H1 (cell line): Measurements from ENCODE around the gene LCN15. TPM values are rescaled to one million over a fixed set of nuclear protein-coding genes. Genes with fewer than 3 reads are reported as not detected.

Source experiments
- CTCF ChIA-PET: fragments of 300-600 bp; sonication (Branson Sonifier 250); formaldehyde crosslinking; loops from one replicate; lab custom pipeline; 2021; ENCODE audit not compliant: partially characterized antibody; lab: Charles Lee
- POLR2A ChIA-PET: fragments of 300-600 bp; sonication (Branson Sonifier 250); formaldehyde crosslinking; loops from one replicate; lab custom pipeline; 2021; ENCODE audit warnings: inconsistent platforms; ENCODE audit not compliant: partially characterized antibody; lab: Charles Lee
- DNase-seq, 2 experiments: peaks; one replicate each; pipeline versions ENCODE4 v3.0.0 to v3.0.0-alpha.2; 2010 to 2022; ENCODE audit warnings: low spot score in 2 of 2, low read depth in 1 of 2, mixed read lengths in 1 of 2
- FAIRE-seq: peaks from 2 replicates; lab custom pipeline; 2011; peaks lifted over from hg19 to GRCh38; lab: Jason Lieb, UNC
- H2AFZ ChIP-seq: 2 replicates; pipeline ENCODE4 v1.8.1; 2012; ENCODE audit warnings: low read length, inconsistent platforms
- H2AK5ac ChIP-seq: 2 replicates; pipeline ENCODE4 v1.6.1; 2013; ENCODE audit warnings: low read depth, low read length
- H2BK120ac ChIP-seq: replicated peaks from 2 replicates; pipeline ENCODE3; 2013; ENCODE audit warnings: low read depth, low read length, inconsistent platforms
- H2BK12ac ChIP-seq: 2 replicates; pipeline ENCODE4 v1.6.1; 2013; ENCODE audit warnings: low read depth, low read length
- H2BK15ac ChIP-seq: 2 replicates; pipeline ENCODE4 v1.6.1; 2013; ENCODE audit warnings: low read length
- H2BK20ac ChIP-seq: 2 replicates; pipeline ENCODE4 v1.6.1; 2013; ENCODE audit warnings: low read length
- H2BK5ac ChIP-seq: 2 replicates; pipeline ENCODE4 v1.6.1; 2013; ENCODE audit warnings: low read depth, low read length
- H3K14ac ChIP-seq: 2 replicates; pipeline ENCODE4 v1.6.1; 2013; ENCODE audit warnings: inconsistent platforms; ENCODE audit not compliant: insufficient read length
- H3K18ac ChIP-seq: 2 replicates; pipeline ENCODE4 v1.6.1; 2013; ENCODE audit warnings: low read length; ENCODE audit errors: extremely low read depth
- H3K23ac ChIP-seq: 2 replicates; pipeline ENCODE4 v1.6.1; 2013; ENCODE audit warnings: inconsistent platforms; ENCODE audit not compliant: insufficient read length
- H3K23me2 ChIP-seq: 2 replicates; pipeline ENCODE4 v1.6.1; 2013; ENCODE audit warnings: low read depth, low read length
- H3K27ac ChIP-seq: 2 replicates; pipeline ENCODE4 v1.6.1; 2011; ENCODE audit warnings: low read depth, low read length, inconsistent platforms
- H3K27me3 ChIP-seq, 4 experiments: replicated peaks in 1 of 4; 1 replicate in 1 of 4; 2 replicates in 3 of 4; pipeline versions ENCODE4 v1.6.1 to v1.8.1; 2011 to 2013; ENCODE audit warnings: low read length in 3 of 4, mild to moderate bottlenecking in 3 of 4, inconsistent platforms in 2 of 4, mixed read lengths in 2 of 4, moderate library complexity in 1 of 4; ENCODE audit not compliant: control insufficient read depth in 3 of 4, insufficient read depth in 3 of 4; ENCODE audit errors: extremely low read depth in 1 of 4
- H3K36me3 ChIP-seq, 4 experiments: 2 replicates each; pipeline versions ENCODE4 v1.6.1 to v1.8.1; 2011 to 2013; ENCODE audit warnings: mild to moderate bottlenecking in 4 of 4, low read length in 3 of 4, moderate library complexity in 2 of 4, control low read depth in 1 of 4, inconsistent platforms in 1 of 4; ENCODE audit not compliant: insufficient read depth in 4 of 4, control insufficient read depth in 2 of 4
- H3K4ac ChIP-seq: replicated peaks from 2 replicates; pipeline ENCODE3; 2013; ENCODE audit warnings: low read length, low read depth, mixed read lengths, inconsistent platforms; ENCODE audit not compliant: insufficient read length
- H3K4me1 ChIP-seq, 4 experiments: replicated peaks in 1 of 4; 1 replicate in 1 of 4; 2 replicates in 3 of 4; pipeline versions ENCODE4 v1.6.1 to v1.8.1; 2011 to 2013; ENCODE audit warnings: low read length in 3 of 4, inconsistent platforms in 2 of 4, mixed read lengths in 1 of 4; ENCODE audit not compliant: insufficient read depth in 4 of 4, control insufficient read depth in 3 of 4
- H3K4me2 ChIP-seq, 2 experiments: 2 replicates each; pipeline versions ENCODE4 v1.6.1 to v1.8.1; 2011 to 2013; ENCODE audit warnings: low read depth in 2 of 2, low read length in 2 of 2, control low read depth in 1 of 2, inconsistent platforms in 1 of 2, mild to moderate bottlenecking in 1 of 2; ENCODE audit not compliant: insufficient read depth in 1 of 2
- H3K4me3 ChIP-seq, 4 experiments: fragments of 200-600, 300-600 bp in 1 of 4; sonication (generic), shearing (Covaris generic), sonication (Bioruptor Twin) in 1 of 4; 2 replicates each; pipeline versions ENCODE4 v1.5.1 to v1.8.1; 2011 to 2016; ENCODE audit warnings: low read length in 4 of 4, low read depth in 3 of 4, control low read depth in 2 of 4, inconsistent platforms in 2 of 4, mild to moderate bottlenecking in 2 of 4, mixed read lengths in 1 of 4, moderate library complexity in 1 of 4; ENCODE audit not compliant: insufficient read depth in 2 of 4; ENCODE audit errors: extremely low read depth in 1 of 4
- H3K56ac ChIP-seq: replicated peaks from 2 replicates; pipeline ENCODE3; 2013; ENCODE audit warnings: low read depth, mild to moderate bottlenecking, mixed read lengths, low read length, inconsistent platforms; ENCODE audit not compliant: insufficient read length
- H3K79me1 ChIP-seq: 2 replicates; pipeline ENCODE4 v1.6.1; 2013; ENCODE audit warnings: low read depth, low read length, control low read depth
- H3K79me2 ChIP-seq, 2 experiments: 2 replicates each; pipeline versions ENCODE4 v1.6.1 to v1.8.1; 2012 to 2013; ENCODE audit warnings: low read length in 2 of 2, mild to moderate bottlenecking in 2 of 2, inconsistent platforms in 1 of 2; ENCODE audit not compliant: insufficient read depth in 2 of 2, control insufficient read depth in 1 of 2
- H3K9ac ChIP-seq, 4 experiments: replicated peaks in 1 of 4; 1 replicate in 1 of 4; 2 replicates in 3 of 4; pipeline versions ENCODE4 v1.6.1 to v1.8.1; 2011 to 2013; ENCODE audit warnings: low read depth in 3 of 4, low read length in 3 of 4, control low read depth in 2 of 4, mild to moderate bottlenecking in 2 of 4, moderate library complexity in 2 of 4, inconsistent platforms in 1 of 4; ENCODE audit errors: extremely low read depth in 1 of 4
- H3K9me3 ChIP-seq, 2 experiments: 2 replicates each; pipeline versions ENCODE4 v1.6.1 to v1.8.1; 2012 to 2013; ENCODE audit warnings: mild to moderate bottlenecking in 2 of 2, moderate library complexity in 2 of 2, control low read depth in 1 of 2, inconsistent platforms in 1 of 2, low read depth in 1 of 2, low read length in 1 of 2, mixed read lengths in 1 of 2; ENCODE audit not compliant: insufficient read depth in 2 of 2
- H4K20me1 ChIP-seq, 2 experiments: replicated peaks in 1 of 2; 2 replicates each; pipeline versions ENCODE3 to v1.8.1; 2011 to 2013; ENCODE audit warnings: inconsistent platforms in 2 of 2, low read length in 2 of 2, mild to moderate bottlenecking in 1 of 2; ENCODE audit not compliant: insufficient read depth in 2 of 2, control insufficient read depth in 1 of 2
- H4K5ac ChIP-seq: 2 replicates; pipeline ENCODE4 v1.6.1; 2013; ENCODE audit warnings: low read length, low read depth, mixed read lengths, inconsistent platforms; ENCODE audit not compliant: insufficient read length
- H4K8ac ChIP-seq: 2 replicates; pipeline ENCODE4 v1.8.0; 2013; ENCODE audit warnings: mild to moderate bottlenecking, moderate library complexity, low read length, inconsistent platforms; ENCODE audit not compliant: insufficient read depth; ENCODE audit errors: extremely low read depth
- H4K91ac ChIP-seq: replicated peaks from 2 replicates; pipeline ENCODE3; 2013; ENCODE audit warnings: low read length, mixed read lengths, inconsistent platforms; ENCODE audit not compliant: insufficient read length
- ASH2L ChIP-seq: fragments of 200-600, 300-600 bp; sonication (generic); IDR thresholded peaks from one replicate; pipeline ENCODE4 v1.7.1; 2017; ENCODE audit warnings: low read length
- CBX5 ChIP-seq: fragments of 300-800, 300-1000 bp; sonication (generic); IDR thresholded peaks from 2 replicates; pipeline ENCODE4 v1.7.1; 2016; ENCODE audit warnings: antibody characterized with exemption, low read length, low read depth
- JUN ChIP-seq: IDR thresholded peaks from 2 replicates; pipeline ENCODE4 v1.6.1; 2011; ENCODE audit warnings: low read depth, mild to moderate bottlenecking, improper control_type of control experiment, low read length
- POLR2A ChIP-seq, 2 experiments: IDR thresholded peaks; 1 replicate in 1 of 2; 2 replicates in 1 of 2; pipeline ENCODE4 v1.6.1; 2011; ENCODE audit warnings: low read depth in 2 of 2, low read length in 2 of 2, mild to moderate bottlenecking in 2 of 2; ENCODE audit errors: control extremely low read depth in 1 of 2
- RAD21 ChIP-seq, 2 experiments: IDR thresholded peaks in 1 of 2; conservative IDR thresholded peaks in 1 of 2; 2 replicates each; pipeline ENCODE4 v1.6.1; 2011; ENCODE audit warnings: low read depth in 2 of 2, low read length in 2 of 2, improper control_type of control experiment in 1 of 2, inconsistent platforms in 1 of 2, mild to moderate bottlenecking in 1 of 2, moderate library complexity in 1 of 2
- SAP30 ChIP-seq: fragments of 300-600 bp; sonication (generic); IDR thresholded peaks from 2 replicates; pipeline ENCODE4 v1.7.1; 2012; ENCODE audit warnings: low read length, moderate library complexity, mild to moderate bottlenecking, inconsistent platforms; ENCODE audit not compliant: insufficient read depth, insufficient replicate concordance
- SP1 ChIP-seq: IDR thresholded peaks from 2 replicates; pipeline ENCODE4 v1.6.1; 2011; ENCODE audit warnings: low read depth, low read length
- SP2 ChIP-seq: IDR thresholded peaks from 2 replicates; pipeline ENCODE4 v1.6.1; 2012; ENCODE audit warnings: mild to moderate bottlenecking, low read length, inconsistent platforms
- SP4 ChIP-seq: IDR thresholded peaks from 2 replicates; pipeline ENCODE4 v1.6.1; 2012; ENCODE audit warnings: low read length, inconsistent platforms
- TAF1 ChIP-seq: IDR thresholded peaks from 2 replicates; pipeline ENCODE4 v1.6.1; 2011; ENCODE audit warnings: mild to moderate bottlenecking, low read depth, low read length
- TBP ChIP-seq: IDR thresholded peaks from 2 replicates; pipeline ENCODE4 v1.6.1; 2011; ENCODE audit warnings: low read depth, low read length, improper control_type of control experiment
- YY1 ChIP-seq: IDR thresholded peaks from 2 replicates; pipeline ENCODE4 v1.6.1; 2011; ENCODE audit warnings: low read depth, mild to moderate bottlenecking, low read length
- WGBS, 2 experiments: shearing (Covaris generic) in 1 of 2; methylation state at CpG; one replicate each; pipeline versions ENCODE4 v1.1.6 to v1.1.7; 2013 to 2015; ENCODE audit warnings: low lambda C conversion rate in 2 of 2, mixed read lengths in 2 of 2, inconsistent platforms in 1 of 2, low coverage in 1 of 2, missing lambda C conversion rate in 1 of 2; ENCODE audit not compliant: insufficient replicate concordance in 2 of 2, insufficient coverage in 1 of 2, insufficient read length in 1 of 2; ENCODE audit errors: extremely low coverage in 1 of 2, missing lambda C conversion rate in 1 of 2; 5-methylcytosine and 5-hydroxymethylcytosine counted together
- polyA plus RNA-seq, 7 experiments: library from polyadenylated mRNA; depleted of rRNA in 3 of 7; stranded (reverse) in 5 of 7; unstranded in 2 of 7; fragments of >200 nt in 5 of 7; fragments of 200-250 nt in 2 of 7; gene quantifications; 1 replicate in 5 of 7; 2 replicates in 1 of 7; 4 replicates in 1 of 7; pipeline versions ENCODE4 v1.2.1 to v1.2.3, GENCODE V29; 2011 to 2013; ENCODE audit warnings: missing spikeins in 2 of 7, mixed read lengths in 2 of 7
- total RNA-seq: library from RNA; stranded (reverse); fragmentation: NEBNext Ultra II Directional; extraction: Animal tissue kit (Norgen Biotek cat#: 25700); gene quantifications from 2 replicates; pipeline ENCODE4 v1.2.1, GENCODE V29; 2021
- TF ChIP-seq, protein P1 (sequence below): IDR thresholded peaks from 2 replicates; pipeline ENCODE4 v1.6.1; 2012; ENCODE audit warnings: low read length, inconsistent platforms

The LCN15 gene
- total and polyA plus RNA-seq, 2 of the 8 experiments (the other 6 are each of a cell fraction or from before 2014, with no cell fraction given): 0.08 to 0.47 TPM

- CTCF ChIA-PET: no interaction called here
- Histone ChIP-seq H3K79me2 (no peaks in the 10 kb centered on the region), H3K4me3 (no peak overlapping the region)
- TF ChIP-seq SP1 (no peak), CBX5 (no peak), JUN (no peak), TBP (no peak), SP2 (no peak), TAF1 (no peak), POLR2A (IDR thresholded peaks at IDR 0.05; ENCODE audit: control extremely low read depth in 1 of 2, low read depth in 2 of 2, low read length in 2 of 2) (no peak), SAP30 (no peak), YY1 (no peak), ASH2L (no peak), RAD21 (IDR thresholded peaks at IDR 0.05 in 1 of 2, conservative IDR thresholded peaks at IDR 0.05 in 1 of 2; ENCODE audit: low read depth in 2 of 2, low read length in 2 of 2) (no peak), SP4 (no peak)
- TF ChIP-seq, protein P1, sequence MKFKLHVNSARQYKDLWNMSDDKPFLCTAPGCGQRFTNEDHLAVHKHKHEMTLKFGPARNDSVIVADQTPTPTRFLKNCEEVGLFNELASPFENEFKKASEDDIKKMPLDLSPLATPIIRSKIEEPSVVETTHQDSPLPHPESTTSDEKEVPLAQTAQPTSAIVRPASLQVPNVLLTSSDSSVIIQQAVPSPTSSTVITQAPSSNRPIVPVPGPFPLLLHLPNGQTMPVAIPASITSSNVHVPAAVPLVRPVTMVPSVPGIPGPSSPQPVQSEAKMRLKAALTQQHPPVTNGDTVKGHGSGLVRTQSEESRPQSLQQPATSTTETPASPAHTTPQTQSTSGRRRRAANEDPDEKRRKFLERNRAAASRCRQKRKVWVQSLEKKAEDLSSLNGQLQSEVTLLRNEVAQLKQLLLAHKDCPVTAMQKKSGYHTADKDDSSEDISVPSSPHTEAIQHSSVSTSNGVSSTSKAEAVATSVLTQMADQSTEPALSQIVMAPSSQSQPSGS: no peak
These were observed 25.2 kb upstream of the LCN15 start for GRCh38 chr9:136789523-136789937.

More at GRCh38 chr9:136789523-136789937, 25.2 kb upstream of the LCN15 start:
- Histone ChIP-seq H2AFZ (no peak overlapping the region), H3K27ac (no peak overlapping the region), H3K27me3 (no peaks in the 10 kb centered on the region), H3K23me2 (no peaks in the 10 kb centered on the region; the same call in 1 of the 2 replicates), H4K8ac (no peak overlapping the region), H3K9ac (no peak overlapping the region), H4K5ac (no peak overlapping the region), H2AK5ac (no peak overlapping the region), H3K14ac (no peak overlapping the region), H3K56ac (no peak overlapping the region), H3K79me1 (no peaks in the 10 kb centered on the region; the same call in 1 of the 2 replicates), H3K36me3 (no peaks in the 10 kb centered on the region), H3K4me1 (peaks cover 0 to 7% (median 3%) of the 10 kb centered on the region in 4 experiments; a peak in 4 of 7 replicates), H3K4ac (no peak overlapping the region), H2BK12ac (no peak overlapping the region), H2BK120ac (no peak overlapping the region), H3K18ac (no peak overlapping the region), H4K91ac (no peak overlapping the region), H2BK20ac (no peak overlapping the region), H3K23ac (no peak overlapping the region), H2BK5ac (no peak overlapping the region), H2BK15ac (no peak overlapping the region), H4K20me1 (peaks cover 0 to 8% of the 10 kb centered on the region in 2 experiments), H3K4me2 (no peak overlapping the region), H3K9me3 (no peaks in the 10 kb centered on the region)
- POLR2A ChIA-PET: no interaction called here
- 77% methylated on average over 3 of the region's 3 CpGs; no CpG with 5 or more reads in 1 of the 2 experiments for WGBS, 2 experiments
- DNase-seq: no peak
- FAIRE-seq: no peak
